ENCODE measurements around the gene PADI2.

Gene PADI2

DNA sequence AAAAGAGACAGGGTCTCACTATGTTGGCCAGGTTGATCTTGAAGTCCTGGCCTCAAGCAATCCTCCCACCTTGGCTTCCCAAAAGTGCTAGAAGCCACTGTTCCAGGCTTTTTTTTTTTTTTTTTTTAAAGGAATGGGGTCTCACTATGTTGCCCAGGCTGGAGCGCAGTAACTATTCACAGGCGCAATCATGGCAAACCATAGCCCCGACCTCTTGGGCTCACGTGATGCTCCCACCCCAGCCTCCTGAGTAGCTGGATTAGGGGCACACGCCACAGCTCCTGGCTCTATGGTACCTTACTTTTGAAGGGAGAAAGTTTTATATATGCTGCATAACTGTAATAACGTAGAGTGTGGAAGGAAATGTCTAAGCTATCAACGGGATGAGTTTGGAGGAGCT lies 101.8 kb downstream of the PADI2 start:
- Mint-ChIP-seq H3K27me3 (no peaks in the 10 kb centered on the region), H3K4me3 (no peak overlapping the region), H3K36me3 (peaks cover 3% of the 10 kb centered on the region), H3K4me1 (no peaks in the 10 kb centered on the region), H3K27ac (no peak overlapping the region), H3K9me3 (no peaks in the 10 kb centered on the region)

All from activated naive CD4-positive, alpha-beta T cell treated with anti-CD3 and anti-CD28 coated beads, Interleukin-2, amount 50 U/mL, for 24 hours (primary cell).